Stimulated activated CD4-positive, alpha-beta T cell treated with anti-CD3 and anti-CD28 coated beads, Interleukin-4, amount 100 ng/mL, for 1 hour (primary cell): ENCODE results near the gene DHDH.
"Not testable (repeated sequence)": the region's sequence is repeated elsewhere in the genome, so short reads cannot be mapped to it uniquely, and the experiment has no call there.

ENCODE experiments used
- DNase-seq: peaks from one replicate; pipeline ENCODE4 v3.0.0-alpha.2; 2020

DHDH gene

DNA sequence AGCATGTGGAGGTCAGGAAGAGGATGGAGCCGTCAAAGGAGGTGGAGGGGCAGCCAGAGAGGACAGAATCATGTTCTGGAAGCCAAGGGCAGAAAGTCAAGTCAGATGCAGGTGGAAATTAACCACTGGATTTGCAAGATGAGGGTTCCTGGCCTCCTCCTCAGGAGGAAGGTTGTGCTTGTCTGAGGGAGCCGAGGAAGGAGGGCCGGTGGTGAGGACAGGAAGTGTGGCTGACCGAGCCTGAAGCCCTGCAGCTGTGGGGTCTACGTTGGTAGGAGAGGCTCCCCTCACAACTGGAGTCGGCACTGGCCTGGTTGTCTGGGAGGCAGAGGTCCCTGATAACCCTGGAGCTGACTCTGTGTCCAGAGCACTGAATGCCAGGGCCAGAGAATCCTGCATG is 15.4 kb upstream of the DHDH start:
- DNase-seq: no peak

- DNase-seq: peak; percentile 19
Measured at GRCh38 chr19:48918801-48919247, 14.7 kb upstream of the DHDH start.

DNA sequence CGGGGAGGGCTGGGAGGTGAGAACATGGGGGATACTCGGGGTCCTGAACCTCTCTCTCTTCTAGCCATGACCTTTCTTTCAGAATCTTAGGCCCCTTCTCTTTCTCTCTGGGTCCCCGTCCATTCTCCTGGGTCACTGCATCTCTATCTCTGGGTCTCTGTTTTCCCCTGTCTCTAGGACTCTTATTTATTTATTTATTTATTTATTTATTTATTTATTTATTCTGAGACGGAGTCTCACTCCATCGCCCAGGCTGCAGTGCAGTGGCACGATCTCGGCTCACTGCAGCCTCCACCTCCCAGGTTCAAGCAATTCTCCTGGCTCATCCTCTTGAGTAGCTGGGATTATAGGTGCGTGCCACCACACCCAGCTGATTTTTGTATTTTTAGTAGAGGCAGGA is 14.2 kb upstream of the DHDH start:
- DNase-seq: not testable (repeated sequence)

GRCh38 chr19:48920949-48921348 is 12.6 kb upstream of the DHDH start:
- DNase-seq: no peak

- DNase-seq: no peak
Measured at GRCh38 chr19:48921721-48922500, 11.6 kb upstream of the DHDH start.

DNA sequence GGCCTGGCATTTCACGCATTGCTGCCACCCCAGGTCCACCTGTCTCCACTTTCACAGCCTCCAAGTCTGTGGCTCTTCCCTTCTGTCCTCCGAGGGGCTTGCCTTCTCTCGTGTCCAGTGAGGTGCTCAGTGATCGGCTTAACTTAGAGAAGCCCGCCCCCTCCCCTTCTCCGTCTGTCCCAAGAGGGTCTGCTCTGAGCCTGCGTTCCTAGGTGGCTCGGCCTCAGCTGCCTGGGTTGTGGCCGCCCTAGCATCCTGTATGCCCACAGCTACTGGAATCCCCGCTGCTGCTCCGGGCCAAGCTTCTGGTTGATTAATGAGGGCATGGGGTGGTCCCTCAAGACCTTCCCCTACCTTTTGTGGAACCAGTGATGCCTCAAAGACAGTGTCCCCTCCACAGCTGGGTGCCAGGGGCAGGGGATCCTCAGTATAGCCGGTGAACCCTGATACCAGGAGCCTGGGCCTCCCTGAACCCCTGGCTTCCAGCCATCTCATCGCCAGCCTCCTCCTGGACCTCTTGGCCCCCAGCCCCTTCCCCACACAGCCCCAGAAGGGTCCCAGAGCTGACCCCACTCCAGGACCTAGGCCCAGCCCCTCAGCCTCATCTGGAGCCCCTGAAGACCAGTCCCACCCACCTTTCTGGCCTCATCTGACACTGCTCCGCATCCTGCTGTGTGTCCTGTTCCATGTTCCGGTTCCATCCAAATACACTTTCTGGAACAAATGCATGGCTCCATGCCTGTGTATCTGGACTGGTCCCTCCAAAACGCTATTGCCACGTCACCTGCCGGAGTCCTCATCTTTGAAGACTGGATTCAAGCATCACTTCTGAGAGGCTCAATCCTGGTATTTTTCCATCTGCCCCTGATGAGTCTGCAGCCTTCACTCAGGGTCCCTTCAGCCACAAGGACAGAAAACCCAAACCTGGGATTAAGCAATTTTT is 10.7 kb upstream of the DHDH start:
- no peak for DNase-seq

DNA sequence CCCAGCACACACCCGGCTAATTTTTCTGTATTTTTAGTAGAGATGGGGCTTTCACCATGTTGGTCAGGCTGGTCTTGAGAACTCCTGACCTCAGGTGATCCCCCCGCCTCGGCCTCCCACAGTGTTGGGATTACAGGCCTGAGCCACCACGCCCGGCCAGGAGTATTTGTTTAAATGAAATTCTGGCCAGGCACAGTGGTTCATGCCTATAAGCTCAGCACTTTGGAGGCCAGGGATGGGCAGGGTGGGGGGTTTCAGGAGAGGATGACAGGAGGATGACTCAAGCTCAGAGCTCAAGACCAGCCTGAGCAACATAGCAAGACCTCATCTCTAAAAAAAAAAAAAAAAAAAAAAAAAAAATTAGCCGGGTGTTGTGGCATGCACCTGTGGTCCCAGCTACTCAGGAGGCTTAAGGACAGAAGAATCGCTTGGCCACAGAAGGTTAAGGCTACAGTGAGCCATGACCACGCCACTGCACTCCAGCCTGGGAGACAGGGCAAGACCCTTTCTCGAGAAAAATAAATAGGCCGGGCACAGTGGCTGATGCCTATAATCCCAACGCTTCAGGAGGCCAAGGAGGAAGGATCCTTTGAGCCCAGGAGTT is 8.2 kb upstream of the DHDH start:
- DNase-seq: no peak

GRCh38 chr19:48925890-48926289 is 7.6 kb upstream of the DHDH start:
- not testable (repeated sequence) for DNase-seq

DNA sequence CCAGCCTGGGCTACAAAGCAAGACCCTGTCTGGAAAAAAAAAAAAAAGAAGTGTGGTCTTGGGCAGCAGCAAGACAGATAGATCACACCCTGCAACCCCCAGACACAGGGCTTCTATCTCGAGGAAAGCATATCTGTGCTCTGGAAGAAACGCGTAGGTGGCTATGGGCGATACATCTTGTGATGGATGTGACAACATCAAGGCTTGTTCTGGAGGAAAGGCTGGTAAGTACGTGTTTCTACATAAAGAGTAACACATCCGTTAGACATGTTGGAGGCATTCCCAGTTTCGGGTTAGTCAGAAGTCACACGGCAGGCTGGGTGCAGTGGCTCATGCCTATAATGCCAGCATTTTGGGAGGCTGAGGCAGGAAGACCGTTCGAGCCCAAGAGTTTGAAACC is 6.6 kb upstream of the DHDH start:
- DNase-seq: peak; percentile 14

DNA sequence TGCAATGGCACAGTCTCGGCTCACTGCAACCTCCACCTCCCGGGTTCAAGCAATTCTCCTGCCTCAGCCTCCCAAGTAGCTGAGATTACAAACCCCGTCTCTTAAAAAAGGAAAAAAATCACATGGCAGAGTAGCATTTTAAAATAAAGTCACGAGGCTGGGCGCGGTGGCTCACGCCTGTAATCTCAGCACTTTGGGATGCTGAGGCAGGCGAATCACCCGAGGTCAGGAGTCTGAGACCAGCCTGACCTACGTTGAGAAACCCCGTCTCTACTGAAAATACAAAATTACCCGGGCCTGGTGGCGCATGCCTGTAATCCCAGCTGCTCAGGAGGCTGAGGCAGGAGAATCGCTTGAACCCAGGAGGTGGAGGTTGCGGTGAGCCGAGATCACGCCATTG is 5.8 kb upstream of the DHDH start:
- not testable (repeated sequence) for DNase-seq

DNA sequence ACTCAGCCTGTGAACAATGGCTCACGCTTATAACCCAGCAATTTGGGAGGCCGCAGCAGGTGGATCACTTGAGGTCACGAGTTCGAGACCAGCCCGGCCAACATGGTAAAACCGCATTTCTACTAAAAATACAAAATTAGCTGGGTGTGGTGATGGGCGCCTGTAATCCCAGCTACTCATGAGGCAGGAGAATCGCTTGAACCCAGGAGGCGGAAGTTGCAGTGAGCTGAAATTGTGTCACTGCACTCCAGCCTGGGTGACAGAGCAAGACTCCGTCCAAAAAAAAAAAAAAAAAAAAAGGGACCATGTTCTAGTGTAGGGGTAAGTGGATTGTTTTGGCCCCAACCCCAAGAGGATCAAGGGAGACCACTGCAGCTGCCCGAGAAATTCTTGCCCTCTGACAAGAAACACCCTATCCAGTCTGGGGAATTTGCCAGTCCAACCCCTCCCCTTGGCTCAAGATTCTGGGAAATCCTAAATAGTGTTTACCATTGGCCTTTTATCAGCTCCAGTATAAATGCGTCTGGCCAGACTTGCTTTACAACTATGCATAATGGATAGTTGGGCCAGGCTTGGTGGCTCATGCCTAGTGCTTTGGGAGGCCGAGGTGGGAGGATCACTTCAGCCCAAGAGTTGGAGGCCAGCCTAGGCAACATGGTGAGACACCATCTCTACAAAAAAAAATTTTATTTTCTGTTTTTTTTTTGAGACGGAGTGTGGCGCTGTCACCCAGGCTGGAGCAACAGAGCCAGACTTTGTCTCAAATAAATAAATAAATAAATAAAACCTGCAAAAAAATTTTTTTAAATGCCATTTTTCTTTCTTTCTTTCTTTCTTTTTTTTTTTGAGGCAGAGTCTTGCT is 5.1 kb upstream of the DHDH start:
- no peak for DNase-seq

- no peak for DNase-seq
Measured at GRCh38 chr19:48934837-48935236, 1.3 kb downstream of the DHDH start.

GRCh38 chr19:48935864-48936263 is 2.4 kb downstream of the DHDH start:
- no peak for DNase-seq

- DNase-seq: no peak
Measured at GRCh38 chr19:48938256-48938655, 4.8 kb downstream of the DHDH start.

DNA sequence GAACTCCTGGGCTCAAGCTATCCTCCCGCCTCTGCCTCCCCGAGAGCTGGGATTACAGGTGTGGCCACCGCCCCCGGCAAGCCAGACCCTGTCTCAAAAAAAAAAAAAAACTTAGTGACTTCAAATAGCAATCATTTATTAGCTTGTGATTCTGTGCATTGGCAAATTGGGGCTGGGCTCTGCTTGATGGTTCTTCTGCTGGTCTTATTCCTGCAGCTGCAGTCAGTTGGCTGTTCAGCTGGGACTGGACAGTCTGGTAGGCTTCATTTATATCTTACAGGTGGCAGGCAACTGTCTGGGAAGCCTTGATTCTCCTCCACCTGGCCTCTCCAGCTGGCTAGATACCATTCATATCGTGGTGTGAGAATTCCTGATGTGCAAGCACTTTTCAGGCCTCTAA is 7.4 kb downstream of the DHDH start:
- DNase-seq: no peak

DNA sequence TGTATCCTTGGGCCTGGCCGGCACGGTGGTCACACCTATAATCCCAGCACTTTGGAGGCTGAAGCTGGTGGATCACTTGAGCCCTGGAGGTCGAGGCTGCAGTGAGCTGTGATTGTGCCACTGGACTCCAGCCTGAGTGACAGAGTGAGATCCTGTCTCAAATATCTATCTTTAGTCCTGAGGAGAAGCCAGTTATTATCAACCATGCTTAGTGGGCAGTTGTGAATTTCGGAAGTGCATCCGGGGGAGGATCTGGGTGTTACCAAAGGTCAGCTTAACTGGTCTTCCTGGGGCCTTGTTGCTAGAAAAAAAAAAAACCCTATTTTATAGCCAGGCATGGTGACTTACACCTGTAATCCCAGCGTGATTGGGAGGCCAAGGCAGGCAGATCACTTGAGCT is 9.6 kb downstream of the DHDH start:
- no peak for DNase-seq

GRCh38 chr19:48945415-48945814 is 11.9 kb downstream of the DHDH start:
- DNase-seq: no peak

DNA sequence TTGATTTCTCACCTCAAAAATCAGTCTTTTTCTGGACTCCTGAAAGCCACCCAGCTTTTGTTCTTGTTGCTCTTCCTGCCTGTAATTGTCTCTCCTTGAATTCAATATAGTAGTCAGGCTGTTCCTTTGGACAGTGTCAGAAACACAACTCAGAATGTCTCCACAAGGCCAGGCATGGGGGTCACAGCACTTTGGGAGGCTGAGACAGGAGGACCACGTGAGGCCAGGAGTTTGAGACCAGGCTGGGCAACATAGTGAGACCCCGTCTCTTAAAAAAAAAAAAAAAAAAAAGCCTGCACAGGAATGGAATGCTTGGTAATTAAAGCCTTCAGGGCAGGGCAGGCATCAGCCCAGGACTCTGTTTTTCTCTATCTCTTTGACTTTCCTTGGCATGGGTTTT is 12.3 kb downstream of the DHDH start:
- DNase-seq: no peak

DNA sequence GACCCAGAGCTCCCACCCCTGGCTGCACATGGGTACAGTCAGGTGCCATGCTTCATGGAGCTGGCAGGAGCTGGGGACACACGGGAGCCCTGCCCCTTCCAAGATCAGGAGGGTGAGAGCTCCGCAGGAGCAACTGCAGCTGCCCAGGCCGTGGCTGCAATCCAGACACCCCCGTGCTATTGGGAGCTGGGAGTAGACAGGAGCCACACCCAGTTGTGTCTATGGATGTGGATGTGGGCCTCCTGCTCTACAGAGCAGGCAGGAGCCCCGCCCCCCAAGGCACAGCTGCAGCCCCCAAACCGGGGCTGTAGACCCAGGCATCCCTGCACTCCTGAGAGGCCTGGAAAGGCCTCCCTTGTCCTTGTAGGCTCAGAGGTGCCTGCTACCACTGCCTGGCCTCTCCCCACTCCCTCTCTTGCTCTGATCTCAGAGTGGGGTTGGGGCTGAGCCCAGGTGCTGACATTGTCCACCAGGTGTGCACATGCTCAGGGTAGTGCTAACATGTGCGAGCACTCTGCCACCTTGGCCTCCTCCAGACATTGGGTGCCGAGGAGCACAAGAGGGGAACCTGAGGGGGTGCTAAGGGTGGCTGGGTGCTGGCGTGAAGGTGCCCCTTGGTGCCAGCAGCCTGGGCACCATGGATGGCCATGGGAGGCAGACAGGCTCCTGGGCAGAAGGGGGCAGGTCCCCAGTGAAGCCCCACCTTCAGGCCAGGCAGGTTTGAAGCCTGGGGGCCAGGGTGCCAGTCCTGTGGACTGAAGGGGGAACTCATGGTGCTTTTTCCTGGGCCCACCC is 13.2 kb downstream of the DHDH start:
- DNase-seq: no peak

- no peak for DNase-seq
Measured at GRCh38 chr19:48947258-48947542, 13.7 kb downstream of the DHDH start.

GRCh38 chr19:48950159-48950558 is 16.7 kb downstream of the DHDH start:
- DNase-seq: no peak
